Ovary (tissue), 3 donors: Measurements from ENCODE around the gene KIF2A.

Experiments used
- POLR2A ChIP-seq: fragments of 450-650 bp; IDR thresholded peaks from one replicate; pipeline ENCODE4 v1.6.1; 2017; ENCODE audit warnings: antibody characterized with exemption, mild to moderate bottlenecking, moderate library complexity
- TF ChIP-seq, protein P1 (sequence below), 3 donors: fragments of 450-650 bp in 2 of 3; fragments of 200-600 bp in 1 of 3; IDR thresholded peaks; one replicate each; pipeline versions ENCODE4 v1.5.1 to v1.8.0; 2016 to 2022; ENCODE audit warnings: antibody characterized with exemption in 3 of 3, mild to moderate bottlenecking in 1 of 3
- donor health status: DM: no; HTN: no; CAD: no.

GRCh38 chr5:62322484-62322883, 16.5 kb downstream of the KIF2A start:
- TF ChIP-seq, protein P1, sequence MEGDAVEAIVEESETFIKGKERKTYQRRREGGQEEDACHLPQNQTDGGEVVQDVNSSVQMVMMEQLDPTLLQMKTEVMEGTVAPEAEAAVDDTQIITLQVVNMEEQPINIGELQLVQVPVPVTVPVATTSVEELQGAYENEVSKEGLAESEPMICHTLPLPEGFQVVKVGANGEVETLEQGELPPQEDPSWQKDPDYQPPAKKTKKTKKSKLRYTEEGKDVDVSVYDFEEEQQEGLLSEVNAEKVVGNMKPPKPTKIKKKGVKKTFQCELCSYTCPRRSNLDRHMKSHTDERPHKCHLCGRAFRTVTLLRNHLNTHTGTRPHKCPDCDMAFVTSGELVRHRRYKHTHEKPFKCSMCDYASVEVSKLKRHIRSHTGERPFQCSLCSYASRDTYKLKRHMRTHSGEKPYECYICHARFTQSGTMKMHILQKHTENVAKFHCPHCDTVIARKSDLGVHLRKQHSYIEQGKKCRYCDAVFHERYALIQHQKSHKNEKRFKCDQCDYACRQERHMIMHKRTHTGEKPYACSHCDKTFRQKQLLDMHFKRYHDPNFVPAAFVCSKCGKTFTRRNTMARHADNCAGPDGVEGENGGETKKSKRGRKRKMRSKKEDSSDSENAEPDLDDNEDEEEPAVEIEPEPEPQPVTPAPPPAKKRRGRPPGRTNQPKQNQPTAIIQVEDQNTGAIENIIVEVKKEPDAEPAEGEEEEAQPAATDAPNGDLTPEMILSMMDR (IDR thresholded peaks at IDR 0.05): no peak
- TF ChIP-seq POLR2A: no peak
